Measurements from ENCODE around the gene TBC1D7.

Gene TBC1D7

GRCh38 chr6:13328076-13328874 lies at the start of gene TBC1D7:
Gene TBC1D7, minus strand, starts transcription at chr6:13328537. Its CDS starts 1,639 bp downstream, at chr6:13326898.
- Mint-ChIP-seq H3K4me3 (peak within 1 kb of the TSS; percentile 95), H3K27me3 (no peaks in the 10 kb centered on the region), H3K9me3 (no peaks in the 10 kb centered on the region), H3K36me3 (peaks cover 15% of the 10 kb centered on the region), H3K27ac (peak within 1 kb of the TSS; percentile 93), H3K4me1 (peaks cover 30% of the 10 kb centered on the region)
- peak; percentile 95 for DNase-seq
- CTCF ChIA-PET: interaction anchor here (1.0 to 7.5 kb wide), 6 partner anchors 9 to 690 kb away, joined by 3 to 67 read pairs (median 6); partner anchors contain the start of gene SIRT5

- H3K4me3 Mint-ChIP-seq: no peak overlapping the region
- H3K4me1 Mint-ChIP-seq: peaks cover 24% of the 10 kb centered on the region
- peaks cover 3% of the 10 kb centered on the region for H3K27me3 Mint-ChIP-seq
- CTCF ChIA-PET: interaction anchor here (1.1 to 1.6 kb wide), 2 partner anchors 22 to 77 kb away, joined by 3 to 5 read pairs; no protein-coding TSS in a partner anchor
- H3K36me3 Mint-ChIP-seq: peaks cover 1% of the 10 kb centered on the region
- no peak overlapping the region for H3K27ac Mint-ChIP-seq
- H3K9me3 Mint-ChIP-seq: no peaks in the 10 kb centered on the region
- no peak for DNase-seq
Observed at GRCh38 chr6:13377054-13377758, 48.9 kb upstream of the TBC1D7 start.

GRCh38 chr6:13375360-13375878 lies 47.1 kb upstream of the TBC1D7 start:
- H3K36me3 Mint-ChIP-seq: peaks cover 1% of the 10 kb centered on the region
- CTCF ChIA-PET: interaction anchor here (0.6 to 1.1 kb wide), 4 partner anchors 8 to 50 kb away, joined by 3 read pairs; no protein-coding TSS in a partner anchor
- H3K27me3 Mint-ChIP-seq: peaks cover 8% of the 10 kb centered on the region
- peaks cover 17% of the 10 kb centered on the region for H3K4me1 Mint-ChIP-seq
- H3K27ac Mint-ChIP-seq: peak overlapping the region; percentile 47
- peak; percentile 30 for DNase-seq
- H3K9me3 Mint-ChIP-seq: no peaks in the 10 kb centered on the region
- H3K4me3 Mint-ChIP-seq: no peak overlapping the region

GRCh38 chr6:13373919-13374318 lies 45.6 kb upstream of the TBC1D7 start:
- peaks cover 15% of the 10 kb centered on the region for H3K4me1 Mint-ChIP-seq

GRCh38 chr6:13373488-13373886 lies 45.1 kb upstream of the TBC1D7 start:
- H3K27me3 Mint-ChIP-seq: peaks cover 8% of the 10 kb centered on the region
- no peak overlapping the region for H3K27ac Mint-ChIP-seq
- no peaks in the 10 kb centered on the region for H3K9me3 Mint-ChIP-seq
- peaks cover 15% of the 10 kb centered on the region for H3K4me1 Mint-ChIP-seq
- CTCF ChIA-PET: interaction anchor here (0.6 kb wide), 1 partner anchor 12 kb away, joined by 3 read pairs; no protein-coding TSS in a partner anchor
- no peak for DNase-seq
- no peak overlapping the region for H3K4me3 Mint-ChIP-seq
- H3K36me3 Mint-ChIP-seq: peaks cover 1% of the 10 kb centered on the region

More at GRCh38 chr6:13373919-13374318, 45.6 kb upstream of the TBC1D7 start:
- no peak for DNase-seq
- CTCF ChIA-PET: no interaction called here
- Mint-ChIP-seq H3K9me3 (no peaks in the 10 kb centered on the region), H3K4me3 (no peak overlapping the region), H3K36me3 (peaks cover 1% of the 10 kb centered on the region), H3K27me3 (peaks cover 8% of the 10 kb centered on the region), H3K27ac (no peak overlapping the region)

- no peak overlapping the region for H3K27ac Mint-ChIP-seq
- CTCF ChIA-PET: interaction anchor here (0.6 to 1.3 kb wide), 3 partner anchors 11 to 38 kb away, joined by 3 to 4 read pairs (median 3); no protein-coding TSS in a partner anchor
- H3K27me3 Mint-ChIP-seq: peaks cover 11% of the 10 kb centered on the region
- H3K4me1 Mint-ChIP-seq: peaks cover 15% of the 10 kb centered on the region
- H3K9me3 Mint-ChIP-seq: no peaks in the 10 kb centered on the region
- peaks cover 1% of the 10 kb centered on the region for H3K36me3 Mint-ChIP-seq
- H3K4me3 Mint-ChIP-seq: no peak overlapping the region
- no peak for DNase-seq
Observed at GRCh38 chr6:13372688-13373487, 44.6 kb upstream of the TBC1D7 start.

GRCh38 chr6:13372076-13372475 lies 43.7 kb upstream of the TBC1D7 start:
- Mint-ChIP-seq H3K36me3 (peaks cover 1% of the 10 kb centered on the region), H3K4me1 (peaks cover 15% of the 10 kb centered on the region), H3K27ac (no peak overlapping the region), H3K27me3 (peaks cover 15% of the 10 kb centered on the region), H3K9me3 (no peaks in the 10 kb centered on the region), H3K4me3 (no peak overlapping the region)
- DNase-seq: no peak
- CTCF ChIA-PET: interaction anchor here (1.0 to 1.3 kb wide), 2 partner anchors 14 to 38 kb away, joined by 3 to 4 read pairs; no protein-coding TSS in a partner anchor

- Mint-ChIP-seq H3K4me3 (no peak overlapping the region), H3K27ac (no peak overlapping the region), H3K27me3 (peaks cover 15% of the 10 kb centered on the region), H3K9me3 (no peaks in the 10 kb centered on the region), H3K4me1 (peaks cover 15% of the 10 kb centered on the region), H3K36me3 (peaks cover 1% of the 10 kb centered on the region)
- CTCF ChIA-PET: interaction anchor here (1.0 kb wide), 1 partner anchor 37 kb away, joined by 3 read pairs; no protein-coding TSS in a partner anchor
- no peak for DNase-seq
Observed at GRCh38 chr6:13371421-13372072, 43.2 kb upstream of the TBC1D7 start.

GRCh38 chr6:13370623-13371022 lies 42.3 kb upstream of the TBC1D7 start:
- peaks cover 11% of the 10 kb centered on the region for H3K4me1 Mint-ChIP-seq
- CTCF ChIA-PET: interaction anchor here (1.2 kb wide), 1 partner anchor 245 kb away, joined by 3 read pairs; the partner anchor contains the start of gene NOL7
- no peak overlapping the region for H3K27ac Mint-ChIP-seq
- no peak for DNase-seq
- peaks cover 15% of the 10 kb centered on the region for H3K27me3 Mint-ChIP-seq
- no peak overlapping the region for H3K4me3 Mint-ChIP-seq
- H3K36me3 Mint-ChIP-seq: no peaks in the 10 kb centered on the region
- no peaks in the 10 kb centered on the region for H3K9me3 Mint-ChIP-seq

- Mint-ChIP-seq H3K4me1 (peaks cover 4% of the 10 kb centered on the region), H3K27me3 (peaks cover 15% of the 10 kb centered on the region), H3K27ac (no peak overlapping the region), H3K9me3 (no peaks in the 10 kb centered on the region), H3K4me3 (no peak overlapping the region), H3K36me3 (no peaks in the 10 kb centered on the region)
- CTCF ChIA-PET: interaction anchor here (0.6 to 1.2 kb wide), 4 partner anchors 14 to 890 kb away, joined by 3 to 4 read pairs (median 3); partner anchors contain the start of gene NOL7
- DNase-seq: no peak
Observed at GRCh38 chr6:13369591-13369990, 41.3 kb upstream of the TBC1D7 start.

- Mint-ChIP-seq H3K9me3 (no peaks in the 10 kb centered on the region), H3K4me3 (no peak overlapping the region), H3K36me3 (no peaks in the 10 kb centered on the region), H3K27me3 (peaks cover 15% of the 10 kb centered on the region), H3K4me1 (peaks cover 3% of the 10 kb centered on the region), H3K27ac (no peak overlapping the region)
- DNase-seq: no peak
- CTCF ChIA-PET: interaction anchor here (1.0 kb wide), 1 partner anchor 32 kb away, joined by 4 read pairs; no protein-coding TSS in a partner anchor
Observed at GRCh38 chr6:13368731-13369115, 40.4 kb upstream of the TBC1D7 start.

- Mint-ChIP-seq H3K9me3 (no peaks in the 10 kb centered on the region), H3K27me3 (peaks cover 15% of the 10 kb centered on the region), H3K4me1 (no peaks in the 10 kb centered on the region), H3K27ac (no peak overlapping the region), H3K4me3 (no peak overlapping the region), H3K36me3 (no peaks in the 10 kb centered on the region)
- CTCF ChIA-PET: interaction anchor here (1.0 kb wide), 1 partner anchor 31 kb away, joined by 4 read pairs; no protein-coding TSS in a partner anchor
- no peak for DNase-seq
Observed at GRCh38 chr6:13368079-13368730, 39.9 kb upstream of the TBC1D7 start.
